ENCODE results near the gene CCDC9. TPM values are rescaled to one million over a fixed set of nuclear protein-coding genes. Genes with fewer than 3 reads are reported as not detected.

The CCDC9 gene
- total RNA-seq, 2 experiments from 2014 or later: 24.4 to 27.0 TPM

DNA sequence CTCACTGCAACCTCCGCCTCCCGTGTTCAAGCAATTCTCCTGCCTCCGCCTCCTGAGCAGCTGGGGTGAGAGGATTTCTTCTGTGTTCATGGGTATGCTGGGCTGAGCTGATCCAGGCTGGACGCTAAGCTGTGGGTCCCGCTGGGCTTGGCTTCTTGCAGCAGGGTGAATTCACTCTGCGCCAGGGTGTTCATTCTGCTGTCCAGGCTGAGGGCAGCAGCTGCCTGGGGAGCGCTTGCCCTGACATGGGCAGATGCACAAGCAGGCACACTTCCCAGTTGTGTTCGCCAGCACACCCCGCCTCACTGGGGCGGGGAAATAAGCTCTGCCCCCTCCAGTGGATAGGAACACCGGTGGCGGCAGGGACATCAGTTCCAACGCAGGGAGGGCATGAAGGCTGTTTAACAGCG lies 11.0 kb downstream of the CCDC9 start:
- no peak overlapping the region for H3K27ac Mint-ChIP-seq
- ATAC-seq: no peak
- H3K4me3 Mint-ChIP-seq: no peak overlapping the region
- H3K27me3 Mint-ChIP-seq: no peaks in the 10 kb centered on the region
- TF ChIP-seq, protein P1, sequence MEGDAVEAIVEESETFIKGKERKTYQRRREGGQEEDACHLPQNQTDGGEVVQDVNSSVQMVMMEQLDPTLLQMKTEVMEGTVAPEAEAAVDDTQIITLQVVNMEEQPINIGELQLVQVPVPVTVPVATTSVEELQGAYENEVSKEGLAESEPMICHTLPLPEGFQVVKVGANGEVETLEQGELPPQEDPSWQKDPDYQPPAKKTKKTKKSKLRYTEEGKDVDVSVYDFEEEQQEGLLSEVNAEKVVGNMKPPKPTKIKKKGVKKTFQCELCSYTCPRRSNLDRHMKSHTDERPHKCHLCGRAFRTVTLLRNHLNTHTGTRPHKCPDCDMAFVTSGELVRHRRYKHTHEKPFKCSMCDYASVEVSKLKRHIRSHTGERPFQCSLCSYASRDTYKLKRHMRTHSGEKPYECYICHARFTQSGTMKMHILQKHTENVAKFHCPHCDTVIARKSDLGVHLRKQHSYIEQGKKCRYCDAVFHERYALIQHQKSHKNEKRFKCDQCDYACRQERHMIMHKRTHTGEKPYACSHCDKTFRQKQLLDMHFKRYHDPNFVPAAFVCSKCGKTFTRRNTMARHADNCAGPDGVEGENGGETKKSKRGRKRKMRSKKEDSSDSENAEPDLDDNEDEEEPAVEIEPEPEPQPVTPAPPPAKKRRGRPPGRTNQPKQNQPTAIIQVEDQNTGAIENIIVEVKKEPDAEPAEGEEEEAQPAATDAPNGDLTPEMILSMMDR (IDR thresholded peaks at IDR 0.05): no peak
- intact Hi-C loops (cut with micrococcal nuclease): no loop called here
- peaks cover 2% of the 10 kb centered on the region for H3K4me1 Mint-ChIP-seq (ENCODE audit: low read depth)
- POLR2A ChIA-PET: no interaction called here
- CTCF ChIA-PET: interaction anchor here (0.5 kb wide), 1 partner anchor 249 kb away, joined by 3 read pairs; no protein-coding TSS in a partner anchor
- H3K9me3 Mint-ChIP-seq: no peaks in the 10 kb centered on the region
- no peak for DNase-seq
- H3K36me3 Mint-ChIP-seq (ENCODE audit: low read depth): peaks cover 24% of the 10 kb centered on the region

DNA sequence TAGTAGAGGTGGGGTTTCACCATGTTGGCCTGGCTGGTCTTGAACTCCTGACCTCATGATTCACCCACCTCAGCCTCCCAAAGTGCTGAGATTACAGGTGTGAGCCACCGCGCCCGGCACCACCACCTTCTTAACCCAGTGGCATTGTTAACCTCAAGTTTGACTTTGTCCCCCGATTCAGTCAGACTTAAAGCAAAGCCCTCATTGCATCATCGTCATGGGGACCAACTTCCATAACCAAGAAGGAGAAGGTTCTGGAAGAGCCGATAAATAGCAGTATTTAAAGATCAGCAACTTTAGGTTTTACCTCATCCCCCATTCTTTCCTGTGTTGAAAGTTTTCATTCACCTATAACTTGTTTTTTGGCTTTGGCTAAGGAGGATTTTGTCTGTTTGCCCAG lies 11.7 kb downstream of the CCDC9 start:
- no peak overlapping the region for H3K4me3 Mint-ChIP-seq
- POLR2A ChIA-PET: no interaction called here

DNA sequence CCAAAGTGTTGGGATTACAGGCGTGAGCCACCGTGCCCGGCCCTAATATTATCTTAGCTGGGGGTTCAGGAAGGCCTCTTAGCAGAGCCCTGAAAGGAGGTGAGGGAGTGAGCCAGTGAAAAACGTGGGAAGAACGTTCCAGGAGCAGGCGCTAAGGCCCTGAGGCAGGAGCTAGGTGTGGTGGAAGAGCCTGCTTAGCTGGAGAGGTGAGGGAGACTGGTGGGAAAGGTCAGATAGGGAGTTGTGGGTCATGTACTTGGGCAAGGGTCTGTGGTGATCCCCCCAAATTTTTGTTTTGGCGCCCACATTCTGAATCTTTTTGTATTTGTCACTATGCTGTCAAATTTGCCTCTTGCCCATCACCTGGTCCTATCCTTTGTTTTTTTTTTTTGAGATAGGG lies 13.3 kb downstream of the CCDC9 start:
- Mint-ChIP-seq H3K27ac (no peak overlapping the region), H3K9me3 (no peaks in the 10 kb centered on the region), H3K4me3 (no peak overlapping the region), H3K27me3 (no peaks in the 10 kb centered on the region), H3K4me1 (ENCODE audit: low read depth) (peaks cover 10% of the 10 kb centered on the region), H3K36me3 (ENCODE audit: low read depth) (peaks cover 17% of the 10 kb centered on the region)
- DNase-seq (no peak), ATAC-seq (no peak)
- TF ChIP-seq, protein P1 (IDR thresholded peaks at IDR 0.05): no peak
- ChIA-PET POLR2A (interaction anchor here (0.6 to 1.4 kb wide), 2 partner anchors 10 to 12 kb away, joined by 4 to 5 read pairs; no protein-coding TSS in a partner anchor), CTCF (interaction anchor here (0.6 to 1.1 kb wide), 2 partner anchors 26 to 230 kb away, joined by 3 to 6 read pairs; no protein-coding TSS in a partner anchor)
- intact Hi-C loops (cut with micrococcal nuclease): no loop called here

More for the DNA sequence above, 11.7 kb downstream of the CCDC9 start:
- DNase-seq: no peak
- no peaks in the 10 kb centered on the region for H3K27me3 Mint-ChIP-seq
- peaks cover 20% of the 10 kb centered on the region for H3K36me3 Mint-ChIP-seq (ENCODE audit: low read depth)
- CTCF ChIA-PET: interaction anchor here (0.5 kb wide), 1 partner anchor 248 kb away, joined by 3 read pairs; no protein-coding TSS in a partner anchor
- intact Hi-C loops (cut with micrococcal nuclease): no loop called here
- ATAC-seq: no peak
- H3K4me1 Mint-ChIP-seq (ENCODE audit: low read depth): peaks cover 9% of the 10 kb centered on the region
- H3K9me3 Mint-ChIP-seq: no peaks in the 10 kb centered on the region
- no peak overlapping the region for H3K27ac Mint-ChIP-seq
- TF ChIP-seq, protein P1 (IDR thresholded peaks at IDR 0.05): no peak

DNA sequence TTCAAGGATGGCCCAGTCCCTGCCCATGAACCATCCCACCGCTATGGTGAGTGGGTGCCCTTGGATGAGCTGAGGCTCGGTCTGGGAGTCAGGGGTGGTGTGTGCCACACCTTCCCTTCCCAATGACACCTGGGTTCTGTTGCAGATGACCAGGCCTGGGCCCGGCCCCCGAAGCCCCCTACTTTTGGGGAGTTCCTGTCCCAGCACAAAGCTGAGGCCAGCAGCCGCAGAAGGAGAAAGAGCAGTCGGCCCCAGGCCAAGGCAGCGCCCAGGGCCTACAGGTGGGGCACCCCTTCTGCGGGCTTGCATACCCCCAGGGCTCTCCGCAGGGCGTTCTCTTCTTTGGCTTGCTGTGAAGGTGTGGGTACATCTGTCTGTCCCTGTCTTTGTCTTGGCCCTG lies 14.1 kb downstream of the CCDC9 start:
- CTCF ChIA-PET: interaction anchor here (1.4 kb wide), 1 partner anchor 26 kb away, joined by 3 read pairs; no protein-coding TSS in a partner anchor
- H3K27ac Mint-ChIP-seq: no peak overlapping the region

DNA sequence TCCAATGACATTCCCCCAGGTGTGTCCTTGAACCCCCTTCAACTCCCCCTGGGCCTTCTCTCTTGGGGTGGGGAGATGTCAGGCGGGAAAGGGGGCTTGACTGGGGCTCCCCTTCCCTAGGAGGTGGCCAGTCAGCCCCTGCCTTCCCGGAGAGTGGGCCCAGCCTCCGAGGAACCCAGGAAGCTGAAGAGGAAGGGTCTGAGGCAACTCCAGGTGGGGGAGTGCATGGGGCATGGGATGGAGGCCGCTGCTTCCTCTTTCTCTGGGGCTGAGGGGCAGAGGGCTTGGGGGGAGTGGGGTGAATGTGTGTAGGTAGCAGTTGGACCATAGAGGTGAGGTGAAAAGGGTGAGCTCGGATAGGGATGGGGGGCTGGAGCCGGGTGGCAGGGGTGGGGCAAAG lies 15.6 kb downstream of the CCDC9 start:
- H3K27ac Mint-ChIP-seq: peak overlapping the region; percentile 87
- H3K27me3 Mint-ChIP-seq: no peaks in the 10 kb centered on the region
- DNase-seq (no peak), ATAC-seq (no peak)
- H3K4me1 Mint-ChIP-seq (ENCODE audit: low read depth): peaks cover 23% of the 10 kb centered on the region
- intact Hi-C loops (cut with micrococcal nuclease): loop anchor here (2.0 kb wide), 1 partner anchor 15 kb away; the partner anchor contains the start of gene CCDC9
- TF ChIP-seq, protein P1 (IDR thresholded peaks at IDR 0.05): no peak
- POLR2A ChIA-PET: interaction anchor here (0.9 to 1.2 kb wide), 4 partner anchors 13 to 72 kb away, joined by 3 to 4 read pairs (median 4); no protein-coding TSS in a partner anchor
- peaks cover 18% of the 10 kb centered on the region for H3K36me3 Mint-ChIP-seq (ENCODE audit: low read depth)
- no peaks in the 10 kb centered on the region for H3K9me3 Mint-ChIP-seq
- peak overlapping the region; percentile 92 for H3K4me3 Mint-ChIP-seq
- CTCF ChIA-PET: interaction anchor here (0.9 to 1.4 kb wide), 4 partner anchors 13 to 77 kb away, joined by 3 to 5 read pairs (median 3); partner anchors contain the start of gene DHX34

More for the DNA sequence above, 14.1 kb downstream of the CCDC9 start:
- intact Hi-C loops (cut with micrococcal nuclease): no loop called here
- Mint-ChIP-seq H3K27me3 (no peaks in the 10 kb centered on the region), H3K4me1 (ENCODE audit: low read depth) (peaks cover 13% of the 10 kb centered on the region), H3K4me3 (no peak overlapping the region), H3K9me3 (no peaks in the 10 kb centered on the region), H3K36me3 (ENCODE audit: low read depth) (peaks cover 17% of the 10 kb centered on the region)
- TF ChIP-seq, protein P1 (IDR thresholded peaks at IDR 0.05): no peak
- POLR2A ChIA-PET: interaction anchor here (0.7 kb wide), 1 partner anchor 26 kb away, joined by 3 read pairs; no protein-coding TSS in a partner anchor
- DNase-seq: no peak
- no peak for ATAC-seq
